Epithelial cell of proximal tubule (primary cell): Measurements from ENCODE around the gene RPTOR. TPM values are rescaled to one million over a fixed set of nuclear protein-coding genes. Genes with fewer than 3 reads are reported as not detected.

ENCODE experiments used
- DNase-seq: peaks from one replicate; pipeline ENCODE4 v3.0.0-alpha.2; 2011; ENCODE audit warnings: low read depth
- H3K4me3 ChIP-seq: 2 replicates; pipeline ENCODE4 v1.5.1; 2011; ENCODE audit warnings: low read depth, mild to moderate bottlenecking, low read length
- CTCF ChIP-seq: conservative IDR thresholded peaks from 2 replicates; pipeline ENCODE4 v1.5.1; 2012; ENCODE audit warnings: low read depth, mild to moderate bottlenecking, low read length
- total RNA-seq: library from RNA; depleted of rRNA; stranded (reverse); fragments of >200 nt; gene quantifications from 2 replicates; pipeline ENCODE4 v1.2.3, GENCODE V29; 2015

Gene RPTOR
- total RNA-seq, 1 donor from 2014 or later, result 24.4 TPM

DNA sequence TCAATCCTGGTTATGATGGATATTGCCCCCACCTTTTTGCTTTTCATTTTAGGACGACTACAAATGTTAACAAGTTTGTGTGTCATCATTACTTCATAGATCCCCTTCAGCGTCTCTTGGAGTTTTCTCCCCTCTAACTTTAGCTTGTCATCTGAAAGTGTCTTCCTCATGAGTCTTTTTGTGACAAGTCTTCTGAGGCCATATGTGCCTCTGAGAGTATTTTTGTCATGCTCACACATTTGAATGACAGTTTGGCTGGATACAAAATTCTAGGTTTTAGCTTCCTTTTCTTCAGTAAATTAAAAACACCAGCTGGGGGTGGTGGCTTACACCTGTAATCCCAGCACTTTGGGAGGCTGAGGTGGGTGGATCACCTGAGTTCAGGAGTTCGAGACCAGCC is 243.2 kb downstream of the RPTOR start:
- TF ChIP-seq CTCF, result no peak
- DNase-seq, result no peak
- no peak overlapping the region for H3K4me3 ChIP-seq

DNA sequence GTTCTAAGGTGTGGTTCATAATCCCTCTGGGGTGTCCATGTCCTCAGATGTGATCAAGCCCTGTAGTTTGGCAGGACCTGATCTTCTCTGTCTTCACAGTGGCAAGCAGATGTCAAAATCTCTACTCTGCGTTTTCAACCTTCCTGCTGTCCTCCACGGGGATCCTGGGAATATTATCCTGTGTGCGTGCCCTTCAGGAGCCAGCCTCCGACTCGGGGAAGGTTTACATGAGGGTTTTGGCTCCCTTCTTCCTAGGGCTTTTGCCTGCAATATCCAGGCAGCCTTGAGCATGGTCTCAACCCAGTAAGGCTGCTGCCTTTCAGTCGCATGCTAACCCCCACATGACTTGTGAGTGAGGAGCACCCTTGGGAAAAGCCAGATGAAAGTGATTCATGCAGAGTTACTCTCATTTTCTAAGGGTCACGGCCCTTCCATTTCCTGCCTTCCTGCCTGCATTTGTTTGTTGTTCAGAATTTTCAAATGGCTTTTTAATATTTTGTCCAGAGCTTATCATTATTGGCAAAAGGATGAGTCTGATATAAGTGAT is 244.8 kb downstream of the RPTOR start:
- no peak for TF ChIP-seq CTCF
- H3K4me3 ChIP-seq, result no peak overlapping the region
- peak; percentile 46 for DNase-seq

DNA sequence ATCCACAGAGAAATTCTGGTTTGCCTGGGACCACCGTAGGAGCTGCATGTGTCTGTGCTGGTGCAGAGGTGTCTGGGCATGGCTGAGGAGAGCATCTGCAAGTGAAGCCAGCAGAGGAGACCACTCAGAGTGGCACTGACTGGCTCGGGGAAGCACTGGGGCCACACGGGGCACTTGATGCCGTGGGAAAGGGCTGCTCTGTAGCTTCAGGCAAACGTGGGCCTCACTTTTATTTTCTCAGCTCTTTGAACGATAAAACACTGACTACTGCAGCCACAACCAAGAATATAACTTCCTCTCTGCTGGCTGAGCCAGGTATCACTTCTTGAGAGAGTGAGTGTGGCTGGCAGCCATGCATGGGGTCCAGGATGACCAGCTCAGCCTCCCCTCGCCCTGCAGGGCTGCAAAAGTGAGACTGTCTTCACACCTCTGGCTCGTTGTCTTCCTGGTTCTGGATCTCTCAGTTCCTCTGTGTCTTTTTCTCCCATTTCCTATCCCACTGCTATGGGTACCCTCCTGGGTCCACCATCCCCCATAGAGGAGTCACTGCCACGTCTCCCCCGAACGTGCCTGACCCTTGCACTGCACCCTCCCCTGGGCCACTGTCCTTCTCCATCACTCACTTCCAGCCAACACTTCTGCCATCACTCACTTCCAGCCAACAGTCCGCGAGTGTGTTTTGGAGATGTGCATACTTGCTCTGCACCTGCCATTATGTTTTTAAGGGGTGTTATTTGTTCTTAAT is 245.6 kb downstream of the RPTOR start:
- no peak for TF ChIP-seq CTCF
- no peak overlapping the region for H3K4me3 ChIP-seq
- DNase-seq, result no peak

- H3K4me3 ChIP-seq, result no peak overlapping the region
- no peak for DNase-seq
- no peak for TF ChIP-seq CTCF
Measured at GRCh38 chr17:80790981-80791742, 246.5 kb downstream of the RPTOR start.

DNA sequence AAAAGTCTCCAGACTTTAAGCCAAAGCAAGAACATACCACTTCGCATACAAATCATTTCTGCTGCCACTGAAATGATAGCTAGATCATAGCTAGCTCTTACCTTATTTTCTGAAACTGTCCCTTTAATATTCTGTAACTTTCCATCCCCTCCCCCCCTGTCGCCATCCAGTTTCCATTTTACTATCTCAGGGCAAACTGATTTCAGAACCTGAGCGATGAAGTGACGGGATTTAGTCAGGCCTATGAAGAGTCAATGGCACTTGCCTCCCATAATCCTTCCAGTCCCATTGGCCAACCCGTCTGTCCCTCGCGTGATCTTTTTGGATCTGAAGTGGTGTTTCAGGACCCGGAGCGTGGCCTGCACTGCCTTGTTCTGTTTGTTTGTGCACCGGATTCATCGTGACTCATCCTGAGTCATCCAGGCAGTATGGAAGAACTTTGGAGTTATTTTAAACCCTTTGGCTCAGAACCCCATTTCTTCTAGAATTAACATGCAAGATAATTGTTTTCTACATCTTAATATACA is 247.2 kb downstream of the RPTOR start:
- TF ChIP-seq CTCF, result no peak
- no peak overlapping the region for H3K4me3 ChIP-seq
- DNase-seq, result peak; percentile 63

- H3K4me3 ChIP-seq, result no peak overlapping the region
- TF ChIP-seq CTCF, result no peak
- no peak for DNase-seq
Measured at GRCh38 chr17:80792373-80792781, 247.7 kb downstream of the RPTOR start.
